Spleen (tissue), 11 donors: ENCODE data around the gene IRGQ. TPM values are rescaled to one million over a fixed set of nuclear protein-coding genes. Genes with fewer than 3 reads are reported as not detected.

Source experiments
- DNase-seq: peaks from one replicate; pipeline ENCODE4 v3.0.0-alpha.2; 2020
- H3K27ac ChIP-seq, 8 donors: fragments of 200-600 bp; sonication (generic) in 7 of 8; 1 replicate in 4 of 8; 2 replicates in 4 of 8; pipeline versions ENCODE4 v1.5.0 to v1.8.0; 2016 to 2021; ENCODE audit warnings: inconsistent platforms in 4 of 8, mild to moderate bottlenecking in 4 of 8, moderate library complexity in 1 of 8
- H3K27me3 ChIP-seq, 7 donors: fragments of 200-600 bp; sonication (generic) in 6 of 7; replicated peaks in 1 of 7; 1 replicate in 4 of 7; 2 replicates in 3 of 7; pipeline versions ENCODE4 v1.5.0 to v1.8.0; 2016 to 2021; ENCODE audit warnings: inconsistent platforms in 3 of 7, mild to moderate bottlenecking in 1 of 7
- H3K36me3 ChIP-seq, 6 donors: fragments of 200-600 bp; sonication (generic) in 5 of 6; 1 replicate in 4 of 6; 2 replicates in 2 of 6; pipeline versions ENCODE4 v1.5.0 to v1.8.0; 2016 to 2021; ENCODE audit warnings: inconsistent platforms in 2 of 6
- H3K4me1 ChIP-seq, 6 donors: fragments of 200-600 bp; sonication (generic) in 5 of 6; 1 replicate in 3 of 6; 2 replicates in 3 of 6; pipeline versions ENCODE4 v1.5.0 to v1.8.0; 2016 to 2021; ENCODE audit warnings: inconsistent platforms in 3 of 6
- H3K4me3 ChIP-seq, 8 donors: fragments of 200-600 bp; sonication (generic) in 7 of 8; 1 replicate in 4 of 8; 2 replicates in 4 of 8; pipeline versions ENCODE4 v1.5.0 to v1.8.0; 2016 to 2021; ENCODE audit warnings: inconsistent platforms in 4 of 8, mild to moderate bottlenecking in 4 of 8, moderate library complexity in 2 of 8
- H3K9me3 ChIP-seq, 8 donors: fragments of 200-600 bp; sonication (generic) in 7 of 8; 1 replicate in 4 of 8; 2 replicates in 4 of 8; pipeline versions ENCODE4 v1.5.0 to v1.8.0; 2016 to 2021; ENCODE audit warnings: inconsistent platforms in 4 of 8
- POLR2A ChIP-seq, 3 donors: fragments of 450-650 bp; IDR thresholded peaks; one replicate each; pipeline ENCODE4 v1.5.1; 2017; ENCODE audit warnings: antibody characterized with exemption in 3 of 3, mild to moderate bottlenecking in 1 of 3
- POLR2AphosphoS5 ChIP-seq, 3 donors: sonication (generic); formaldehyde crosslinking; IDR thresholded peaks; one replicate each; pipeline ENCODE4 v1.5.1; 2017; ENCODE audit warnings: antibody characterized with exemption in 3 of 3
- WGBS, 5 donors: extraction: QIAGEN DNeasy Blood & Tissue Kit in 3 of 5; methylation state at CpG; one replicate each; pipeline versions ENCODE4 v1.1.5 to v1.1.7; 2013 to 2018; 5-methylcytosine and 5-hydroxymethylcytosine counted together
- intact Hi-C: fragments of 100-400 bp; cut with DNase I; formaldehyde crosslinking; loops from one replicate; pipeline ENCODE4 v1.15.0; 2023; ENCODE audit warnings: low total_unique reads
- polyA plus RNA-seq, 3 donors: library from polyadenylated mRNA; stranded (reverse); fragments of 200-250 nt; gene quantifications; one replicate each; pipeline ENCODE4 v1.2.1, GENCODE V29; 2013
- total RNA-seq, 7 donors: library from RNA; depleted of rRNA in 3 of 7; stranded (reverse); fragments of >200 nt in 3 of 7; fragmentation: NEBNext Ultra II Directional in 4 of 7; extraction: Animal tissue kit (Norgen Biotek cat#: 25700) in 4 of 7; gene quantifications; one replicate each; pipeline versions ENCODE4 v1.1.0 to v1.2.1, GENCODE V29; 2016 to 2021
- TF ChIP-seq, protein P1 (sequence below), 11 experiments: fragments of 200-600 bp in 7 of 11; fragments of 450-650 bp in 4 of 11; sonication (generic) in 4 of 11; IDR thresholded peaks in 8 of 11; conservative IDR thresholded peaks in 3 of 11; 1 replicate in 7 of 11; 2 replicates in 4 of 11; pipeline versions ENCODE4 v1.4.0 to v1.8.0; 2016 to 2021; ENCODE audit warnings: antibody characterized with exemption in 11 of 11, inconsistent platforms in 4 of 11, mild to moderate bottlenecking in 1 of 11
- donor health status: healthy with polysubstance abuse.
- donor health status: DM: no; HTN: no; CAD: no; lungs with moderate emphysema.
- donor health status: DM: no; HTN: no; CAD: no.
- donor health status: Bipolar disorder and iron deficiency.
- donor health status: healthy.
- donor health status: DM: no; HTN: no; CAD: no.
- donor health status: DM: yes; HTN: yes; CAD: no.

The IRGQ gene
- total and polyA plus RNA-seq, 10 donors = 3.1 to 25.9 (median 17.6) TPM

GRCh38 chr19:43610493-43610892, 14.6 kb upstream of the IRGQ start:
- TF ChIP-seq POLR2A (IDR thresholded peaks at IDR 0.05) = no peak
- TF ChIP-seq, protein P1, sequence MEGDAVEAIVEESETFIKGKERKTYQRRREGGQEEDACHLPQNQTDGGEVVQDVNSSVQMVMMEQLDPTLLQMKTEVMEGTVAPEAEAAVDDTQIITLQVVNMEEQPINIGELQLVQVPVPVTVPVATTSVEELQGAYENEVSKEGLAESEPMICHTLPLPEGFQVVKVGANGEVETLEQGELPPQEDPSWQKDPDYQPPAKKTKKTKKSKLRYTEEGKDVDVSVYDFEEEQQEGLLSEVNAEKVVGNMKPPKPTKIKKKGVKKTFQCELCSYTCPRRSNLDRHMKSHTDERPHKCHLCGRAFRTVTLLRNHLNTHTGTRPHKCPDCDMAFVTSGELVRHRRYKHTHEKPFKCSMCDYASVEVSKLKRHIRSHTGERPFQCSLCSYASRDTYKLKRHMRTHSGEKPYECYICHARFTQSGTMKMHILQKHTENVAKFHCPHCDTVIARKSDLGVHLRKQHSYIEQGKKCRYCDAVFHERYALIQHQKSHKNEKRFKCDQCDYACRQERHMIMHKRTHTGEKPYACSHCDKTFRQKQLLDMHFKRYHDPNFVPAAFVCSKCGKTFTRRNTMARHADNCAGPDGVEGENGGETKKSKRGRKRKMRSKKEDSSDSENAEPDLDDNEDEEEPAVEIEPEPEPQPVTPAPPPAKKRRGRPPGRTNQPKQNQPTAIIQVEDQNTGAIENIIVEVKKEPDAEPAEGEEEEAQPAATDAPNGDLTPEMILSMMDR (IDR thresholded peaks at IDR 0.05 in 8 of 11, conservative IDR thresholded peaks at IDR 0.05 in 3 of 11) = no peak
- no peak for TF ChIP-seq POLR2AphosphoS5 (IDR thresholded peaks at IDR 0.05)
- peaks cover 2 to 75% (median 30%) of the 10 kb centered on the region in 6 donors for H3K36me3 ChIP-seq
- DNase-seq = no peak
- 71 to 85% (median 82%) methylated on average over 3 of the region's 3 CpGs for WGBS, 5 donors
- H3K4me3 ChIP-seq = no peak overlapping the region
- H3K27me3 ChIP-seq = no peaks in the 10 kb centered on the region
- intact Hi-C loops = no loop called here
- no peak overlapping the region for H3K27ac ChIP-seq
- H3K9me3 ChIP-seq = no peaks in the 10 kb centered on the region
- peaks cover 0 to 21% (median 0%) of the 10 kb centered on the region in 6 donors for H3K4me1 ChIP-seq

DNA sequence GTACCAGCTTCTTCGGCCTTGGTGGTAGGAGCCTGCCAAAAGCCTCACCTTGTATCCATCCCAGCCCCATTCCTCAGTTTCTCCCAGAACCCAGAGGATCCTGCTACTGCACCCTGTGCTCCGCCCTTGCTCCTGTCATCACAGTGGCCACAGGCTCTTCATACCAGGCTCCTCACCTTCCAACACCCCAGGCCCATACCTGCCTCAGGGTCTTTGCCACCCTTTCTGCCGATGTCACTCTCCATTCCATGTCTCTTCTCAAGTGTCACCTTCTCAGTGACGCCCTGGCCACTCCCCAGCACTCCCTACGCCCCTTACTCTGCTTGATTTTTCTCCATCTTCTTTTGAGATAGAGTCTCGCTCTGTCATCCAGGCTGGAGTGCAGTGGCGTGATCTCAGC, 13.9 kb upstream of the IRGQ start:
- intact Hi-C loops = no loop called here
- H3K36me3 ChIP-seq = peaks cover 2 to 75% (median 30%) of the 10 kb centered on the region in 6 donors
- 81 to 95% (median 85%) methylated on average over 7 of the region's 7 CpGs for WGBS, 5 donors

DNA sequence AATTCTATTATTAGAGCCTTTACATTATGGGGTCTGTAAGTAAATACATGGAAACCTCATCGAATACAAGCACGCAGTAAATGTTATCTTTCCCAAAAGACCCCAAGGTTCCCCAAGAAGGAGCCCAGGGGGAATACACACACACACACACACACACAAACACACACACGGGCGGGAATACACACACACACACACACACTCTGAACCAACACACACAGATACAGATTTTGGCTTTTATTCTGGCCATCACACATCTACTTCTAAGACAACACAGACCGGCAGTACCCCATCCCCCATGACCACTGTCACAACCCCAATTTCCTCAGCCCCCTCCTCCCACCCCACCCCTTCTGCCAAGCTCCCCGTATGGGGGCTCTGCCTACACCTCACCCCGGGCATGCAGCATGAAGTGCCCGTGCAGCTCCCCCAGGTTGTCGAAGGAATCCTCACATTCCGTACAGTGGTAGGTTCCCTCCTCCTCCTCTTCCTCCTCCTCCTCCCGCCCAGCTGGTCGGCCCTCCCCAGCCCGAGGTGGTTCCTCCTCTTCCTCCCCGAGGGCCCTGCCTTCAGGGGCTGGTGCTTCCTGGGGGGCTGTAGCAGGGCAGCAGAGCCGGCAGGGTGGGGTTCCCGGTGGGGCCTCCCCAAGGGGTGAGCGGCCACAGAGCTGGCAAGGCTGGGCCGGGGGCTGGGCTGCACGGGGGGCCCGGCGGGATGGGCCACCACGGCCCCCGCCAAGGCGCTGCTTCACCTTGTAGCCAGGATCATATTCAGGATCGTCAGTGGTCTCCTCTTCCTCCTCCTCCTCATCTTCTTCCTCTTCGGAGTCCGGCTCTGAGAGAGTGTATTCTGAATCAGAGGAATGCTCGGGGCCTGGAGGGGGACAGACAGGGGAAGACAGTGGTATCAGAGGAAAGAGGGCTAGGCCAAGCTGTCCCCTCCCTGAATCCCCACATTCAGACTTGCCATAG, 11.6 kb upstream of the IRGQ start:
- intact Hi-C loops = no loop called here
- Histone ChIP-seq H3K4me3 (peak overlapping the region in 1 of 8 donors; percentile 24), H3K27me3 (no peaks in the 10 kb centered on the region), H3K36me3 (peaks cover 2 to 59% (median 17%) of the 10 kb centered on the region in 6 donors), H3K9me3 (no peaks in the 10 kb centered on the region), H3K4me1 (peaks cover 0 to 17% (median 0%) of the 10 kb centered on the region in 6 donors), H3K27ac (peak overlapping the region in 1 of 8 donors; percentile 51)
- TF ChIP-seq, protein P1 (IDR thresholded peaks at IDR 0.05 in 8 of 11, conservative IDR thresholded peaks at IDR 0.05 in 3 of 11) = no peak
- peak in 2 of 3 donors; percentile 6 to 50 for TF ChIP-seq POLR2AphosphoS5 (IDR thresholded peaks at IDR 0.05)
- no peak for DNase-seq
- WGBS, 5 donors = 47 to 63% (median 53%) methylated on average over 18 to 28 of the region's 28 CpGs

More for the DNA sequence above, 13.9 kb upstream of the IRGQ start:
- DNase-seq = no peak
- Histone ChIP-seq H3K27me3 (no peaks in the 10 kb centered on the region), H3K4me1 (peaks cover 0 to 17% (median 0%) of the 10 kb centered on the region in 6 donors), H3K27ac (no peak overlapping the region), H3K4me3 (no peak overlapping the region), H3K9me3 (no peaks in the 10 kb centered on the region)
- TF ChIP-seq, protein P1 (IDR thresholded peaks at IDR 0.05 in 8 of 11, conservative IDR thresholded peaks at IDR 0.05 in 3 of 11) = no peak
- TF ChIP-seq POLR2AphosphoS5 (IDR thresholded peaks at IDR 0.05) (no peak), POLR2A (IDR thresholded peaks at IDR 0.05) (no peak)
